Nephron (organoid): ENCODE measurements around the gene HBQ1.

ENCODE experiments used
- H3K27ac Mint-ChIP-seq, 3 experiments: 2 replicates each; pipeline ENCODE4 v1.8.0; 2020; ENCODE audit warnings: mixed read lengths in 3 of 3, mild to moderate bottlenecking in 2 of 3, moderate library complexity in 1 of 3
- H3K27me3 Mint-ChIP-seq: 2 replicates; pipeline ENCODE4 v1.8.0; 2021; ENCODE audit warnings: low read depth, mild to moderate bottlenecking, moderate library complexity, mixed read lengths
- H3K36me3 Mint-ChIP-seq: 2 replicates; pipeline ENCODE4 v1.8.0; 2020; ENCODE audit warnings: low read depth, mixed read lengths
- H3K4me1 Mint-ChIP-seq: 2 replicates; pipeline ENCODE4 v1.8.0; 2020; ENCODE audit warnings: mixed read lengths
- H3K4me3 Mint-ChIP-seq, 3 experiments: 2 replicates each; pipeline ENCODE4 v1.8.0; 2020; ENCODE audit warnings: mild to moderate bottlenecking in 3 of 3, mixed read lengths in 3 of 3, moderate library complexity in 2 of 3
- H3K9me3 Mint-ChIP-seq: 2 replicates; pipeline ENCODE4 v1.8.0; 2020; ENCODE audit warnings: mixed read lengths
- TF ChIP-seq, protein P1 (sequence below), 3 experiments: fragments of 200-600 bp; sonication (generic); IDR thresholded peaks; one replicate each; pipeline ENCODE4 v1.5.0; 2021; ENCODE audit warnings: antibody characterized with exemption in 3 of 3; ENCODE audit not compliant: unreplicated experiment in 3 of 3

The HBQ1 gene

DNA sequence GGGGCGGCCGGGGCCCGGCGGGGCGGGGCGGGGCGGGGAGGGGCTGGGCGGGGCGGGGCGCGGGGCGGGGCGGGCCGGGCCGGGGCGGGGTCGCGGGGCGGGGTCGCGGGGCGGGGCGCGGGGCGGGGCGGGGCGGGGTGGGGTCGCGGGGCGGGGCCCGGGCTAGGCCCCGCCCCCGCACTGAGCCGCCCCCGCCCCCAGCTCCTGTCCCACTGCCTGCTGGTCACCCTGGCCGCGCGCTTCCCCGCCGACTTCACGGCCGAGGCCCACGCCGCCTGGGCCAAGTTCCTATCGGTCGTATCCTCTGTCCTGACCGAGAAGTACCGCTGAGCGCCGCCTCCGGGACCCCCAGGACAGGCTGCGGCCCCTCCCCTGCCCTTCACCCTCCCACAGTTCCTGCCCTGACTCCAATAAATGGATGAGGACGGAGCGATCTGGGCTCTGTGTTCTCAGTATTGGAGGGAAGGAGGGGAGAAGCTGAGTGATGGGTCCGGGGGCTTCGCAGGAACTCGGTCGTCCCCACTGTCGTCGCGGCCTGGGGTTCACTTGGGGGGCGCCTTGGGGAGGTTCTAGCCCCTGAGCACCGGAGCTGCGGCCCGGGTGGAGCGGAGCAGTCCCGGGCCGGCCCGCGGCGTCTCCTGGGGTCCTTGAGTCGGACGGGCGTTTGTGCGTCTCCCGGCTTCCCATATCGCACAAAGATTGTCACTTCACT is 15.3 kb upstream of the HBQ1 start:
- peaks cover 79% of the 10 kb centered on the region for H3K27me3 Mint-ChIP-seq
- no peak overlapping the region for H3K27ac Mint-ChIP-seq
- peaks cover 2% of the 10 kb centered on the region for H3K9me3 Mint-ChIP-seq
- no peaks in the 10 kb centered on the region for H3K36me3 Mint-ChIP-seq
- H3K4me1 Mint-ChIP-seq: no peaks in the 10 kb centered on the region
- TF ChIP-seq, protein P1, sequence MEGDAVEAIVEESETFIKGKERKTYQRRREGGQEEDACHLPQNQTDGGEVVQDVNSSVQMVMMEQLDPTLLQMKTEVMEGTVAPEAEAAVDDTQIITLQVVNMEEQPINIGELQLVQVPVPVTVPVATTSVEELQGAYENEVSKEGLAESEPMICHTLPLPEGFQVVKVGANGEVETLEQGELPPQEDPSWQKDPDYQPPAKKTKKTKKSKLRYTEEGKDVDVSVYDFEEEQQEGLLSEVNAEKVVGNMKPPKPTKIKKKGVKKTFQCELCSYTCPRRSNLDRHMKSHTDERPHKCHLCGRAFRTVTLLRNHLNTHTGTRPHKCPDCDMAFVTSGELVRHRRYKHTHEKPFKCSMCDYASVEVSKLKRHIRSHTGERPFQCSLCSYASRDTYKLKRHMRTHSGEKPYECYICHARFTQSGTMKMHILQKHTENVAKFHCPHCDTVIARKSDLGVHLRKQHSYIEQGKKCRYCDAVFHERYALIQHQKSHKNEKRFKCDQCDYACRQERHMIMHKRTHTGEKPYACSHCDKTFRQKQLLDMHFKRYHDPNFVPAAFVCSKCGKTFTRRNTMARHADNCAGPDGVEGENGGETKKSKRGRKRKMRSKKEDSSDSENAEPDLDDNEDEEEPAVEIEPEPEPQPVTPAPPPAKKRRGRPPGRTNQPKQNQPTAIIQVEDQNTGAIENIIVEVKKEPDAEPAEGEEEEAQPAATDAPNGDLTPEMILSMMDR (IDR thresholded peaks at IDR 0.05; ENCODE audit: unreplicated experiment in 3 of 3): no peak
- peak overlapping the region in 1 of 3 experiments; percentile 11 for H3K4me3 Mint-ChIP-seq

DNA sequence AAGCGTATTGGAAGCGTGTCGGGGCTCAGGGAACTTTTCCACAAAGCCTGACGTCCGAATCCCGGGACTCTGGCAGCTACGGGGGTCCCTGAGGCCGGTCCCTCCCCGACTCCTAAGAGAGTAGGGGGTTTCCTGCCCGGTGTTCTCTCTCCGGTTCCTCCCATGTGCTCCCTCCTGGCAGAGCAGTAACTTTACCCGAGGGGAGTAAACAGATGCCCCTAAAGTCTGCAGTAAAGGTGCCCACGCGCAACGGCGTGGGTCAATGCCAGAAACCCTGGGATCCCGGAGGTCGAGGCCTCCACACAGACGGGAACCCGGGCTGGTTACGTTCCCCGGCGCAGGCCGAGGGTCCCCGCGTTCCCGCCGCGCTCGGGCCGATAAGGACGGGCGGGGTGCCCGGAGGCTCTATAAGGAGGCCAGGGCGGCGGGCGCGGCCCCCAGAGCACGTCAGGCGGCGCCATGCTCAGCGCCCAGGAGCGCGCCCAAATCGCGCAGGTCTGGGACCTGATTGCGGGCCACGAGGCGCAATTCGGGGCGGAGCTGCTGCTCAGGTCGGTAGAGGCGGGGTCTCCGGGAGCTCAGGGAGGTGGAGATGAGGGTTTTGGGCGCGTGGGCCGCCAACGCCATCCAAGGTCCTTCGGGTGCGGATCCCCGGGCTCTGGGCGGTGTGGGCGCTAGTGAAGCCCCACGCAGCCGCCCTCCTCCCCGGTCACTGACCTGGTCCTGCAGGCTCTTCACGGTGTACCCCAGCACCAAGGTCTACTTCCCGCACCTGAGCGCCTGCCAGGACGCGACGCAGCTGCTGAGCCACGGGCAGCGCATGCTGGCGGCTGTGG is 14.5 kb upstream of the HBQ1 start, which contains the start of gene HBM:
TSS of gene HBM (plus strand) at position 440 of the 836 bp plus-strand sequence. CDS start at position 460, 20 bp downstream.
- TF ChIP-seq, protein P1 (IDR thresholded peaks at IDR 0.05; ENCODE audit: unreplicated experiment in 3 of 3): no peak
- Mint-ChIP-seq H3K4me3 (peak within 1 kb of the TSS in 1 of 3 experiments; percentile 11), H3K36me3 (no peaks in the 10 kb centered on the region), H3K9me3 (peaks cover 4% of the 10 kb centered on the region), H3K27me3 (peaks cover 86% of the 10 kb centered on the region), H3K27ac (no peak within 1 kb of the TSS), H3K4me1 (no peaks in the 10 kb centered on the region)

DNA sequence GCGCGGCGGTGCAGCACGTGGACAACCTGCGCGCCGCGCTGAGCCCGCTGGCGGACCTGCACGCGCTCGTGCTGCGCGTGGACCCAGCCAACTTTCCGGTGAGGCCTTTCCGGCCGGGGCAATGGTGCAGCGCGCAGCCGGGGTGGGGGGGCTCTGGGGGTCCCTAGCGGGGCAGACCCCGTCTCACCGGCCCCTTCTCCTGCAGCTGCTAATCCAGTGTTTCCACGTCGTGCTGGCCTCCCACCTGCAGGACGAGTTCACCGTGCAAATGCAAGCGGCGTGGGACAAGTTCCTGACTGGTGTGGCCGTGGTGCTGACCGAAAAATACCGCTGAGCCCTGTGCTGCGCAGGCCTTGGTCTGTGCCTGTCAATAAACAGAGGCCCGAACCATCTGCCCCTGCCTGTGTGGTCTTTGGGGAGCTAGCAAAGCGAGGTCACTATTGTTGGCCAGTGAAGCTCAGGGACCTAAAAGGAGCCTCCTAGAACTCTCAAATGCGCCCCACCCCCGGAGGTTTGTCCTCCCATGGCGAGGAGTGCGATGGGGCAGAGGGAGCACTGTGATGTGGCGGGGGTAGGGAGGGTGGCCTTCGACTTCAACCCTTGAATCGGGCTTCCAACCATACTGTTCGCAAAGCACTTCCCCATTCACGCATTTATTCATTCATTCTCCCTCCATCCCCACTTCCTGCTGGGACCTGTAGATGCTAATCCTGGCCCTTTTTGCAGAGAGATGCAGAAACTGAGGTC is 13.7 kb upstream of the HBQ1 start:
- no peaks in the 10 kb centered on the region for H3K36me3 Mint-ChIP-seq
- no peak overlapping the region for H3K27ac Mint-ChIP-seq
- no peak overlapping the region for H3K4me3 Mint-ChIP-seq
- no peaks in the 10 kb centered on the region for H3K4me1 Mint-ChIP-seq
- H3K27me3 Mint-ChIP-seq: peaks cover 87% of the 10 kb centered on the region
- H3K9me3 Mint-ChIP-seq: peaks cover 4% of the 10 kb centered on the region
- TF ChIP-seq, protein P1 (IDR thresholded peaks at IDR 0.05; ENCODE audit: unreplicated experiment in 3 of 3): no peak

DNA sequence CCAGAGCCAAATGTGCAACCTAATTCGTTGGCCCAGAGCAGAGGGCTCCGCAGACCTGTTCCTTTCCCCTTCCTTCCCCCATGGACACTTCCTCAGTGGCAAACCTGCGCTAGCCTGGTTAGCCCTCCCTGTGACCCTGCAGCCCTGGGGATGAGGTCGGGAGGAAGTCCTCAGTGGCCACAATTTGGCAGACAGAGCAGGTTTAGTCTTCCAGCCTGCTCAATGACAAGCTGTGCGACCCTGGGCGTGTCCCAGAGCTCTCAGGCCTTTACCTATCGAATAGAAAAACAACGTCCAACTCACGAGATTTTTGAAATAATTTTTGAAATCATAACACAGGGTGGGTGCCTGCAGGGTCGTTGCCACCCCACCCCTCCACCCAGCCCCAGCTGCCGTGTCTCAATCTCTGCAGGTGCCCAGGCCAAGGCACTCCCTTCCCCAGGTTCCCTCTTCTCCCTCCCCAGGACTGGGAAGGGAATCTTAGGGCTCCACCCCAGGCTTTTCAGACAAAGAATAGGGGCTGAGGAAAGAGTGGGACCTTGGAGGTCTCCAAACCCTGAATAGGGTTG is 13.1 kb upstream of the HBQ1 start:
- no peak overlapping the region for H3K27ac Mint-ChIP-seq
- H3K27me3 Mint-ChIP-seq: peaks cover 86% of the 10 kb centered on the region
- TF ChIP-seq, protein P1 (IDR thresholded peaks at IDR 0.05; ENCODE audit: unreplicated experiment in 3 of 3): no peak
- H3K4me1 Mint-ChIP-seq: no peaks in the 10 kb centered on the region
- H3K9me3 Mint-ChIP-seq: peaks cover 4% of the 10 kb centered on the region
- no peak overlapping the region for H3K4me3 Mint-ChIP-seq
- H3K36me3 Mint-ChIP-seq: no peaks in the 10 kb centered on the region

DNA sequence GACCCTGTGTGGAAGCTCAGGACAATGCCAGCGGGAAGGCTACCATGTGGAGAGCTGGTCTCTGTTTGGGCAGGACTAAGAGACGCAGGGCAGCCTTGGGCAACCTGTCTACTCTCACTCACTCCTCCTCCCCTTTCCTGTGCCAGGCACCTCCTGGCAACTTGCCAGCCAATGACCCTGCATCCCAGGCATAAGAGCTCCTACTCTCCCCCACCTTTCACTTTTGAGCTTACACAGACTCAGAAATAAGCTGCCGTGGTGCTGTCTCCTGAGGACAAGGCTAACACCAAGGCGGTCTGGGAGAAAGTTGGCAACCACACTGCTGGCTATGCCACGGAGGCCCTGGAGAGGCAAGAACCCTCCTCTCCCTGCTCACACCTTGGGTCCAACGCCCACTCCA is 11.8 kb upstream of the HBQ1 start:
- H3K27me3 Mint-ChIP-seq: peaks cover 77% of the 10 kb centered on the region
- no peaks in the 10 kb centered on the region for H3K36me3 Mint-ChIP-seq
- peaks cover 2% of the 10 kb centered on the region for H3K9me3 Mint-ChIP-seq
- H3K4me1 Mint-ChIP-seq: no peaks in the 10 kb centered on the region
- TF ChIP-seq, protein P1 (IDR thresholded peaks at IDR 0.05; ENCODE audit: unreplicated experiment in 3 of 3): no peak
- H3K27ac Mint-ChIP-seq: no peak overlapping the region
- no peak overlapping the region for H3K4me3 Mint-ChIP-seq
